ENCODE measurements around the gene RESP18. TPM values are rescaled to one million over a fixed set of nuclear protein-coding genes. Genes with fewer than 3 reads are reported as not detected.
A peak's percentile ranks its signal among the peaks of the same experiment; 100 is the strongest.

The RESP18 gene
- total and polyA plus RNA-seq, 4 donors: not detected

- Histone ChIP-seq H3K27ac (ENCODE audit: low read depth in 1 of 2, low read length in 1 of 2) (no peak overlapping the region), H3K36me3 (ENCODE audit: control insufficient read depth in 4 of 4, insufficient read depth in 4 of 4, low read length in 4 of 4) (peaks cover 0 to 2% (median 0%) of the 10 kb centered on the region in 4 donors), H3K9ac (ENCODE audit: insufficient read depth in 1 of 2, low read length in 2 of 2) (no peak overlapping the region), H3K4me1 (ENCODE audit: control insufficient read depth in 5 of 5, insufficient read depth in 5 of 5, low read length in 5 of 5) (peaks cover 0 to 9% (median 0%) of the 10 kb centered on the region in 5 donors), H3K9me3 (ENCODE audit: control insufficient read depth in 4 of 4, insufficient read depth in 3 of 4, low read length in 3 of 4) (peaks cover 0 to 2% (median 0%) of the 10 kb centered on the region in 4 donors), H3K27me3 (ENCODE audit: control insufficient read depth in 3 of 3, insufficient read depth in 3 of 3, low read length in 2 of 3) (peaks cover 0 to 30% (median 13%) of the 10 kb centered on the region in 3 donors), H3K4me3 (no peak overlapping the region)
- TF ChIP-seq CTCF (IDR thresholded peaks at IDR 0.05; ENCODE audit: control extremely low read depth, extremely low read depth): no peak
- WGBS, 2 donors: 48 to 54% methylated on average over 3 of the region's 3 CpGs
- DNase-seq (peak; percentile 40 to 74 (median 55)), ATAC-seq (ENCODE audit: insufficient read depth, low FRiP score) (peak; percentile 61)
Observed at GRCh38 chr2:219362524-219363164, 30.1 kb upstream of the RESP18 start.

- Histone ChIP-seq H3K9me3 (ENCODE audit: control insufficient read depth in 4 of 4, insufficient read depth in 3 of 4, low read length in 3 of 4) (peaks cover 0 to 2% (median 0%) of the 10 kb centered on the region in 4 donors), H3K9ac (ENCODE audit: insufficient read depth in 1 of 2, low read length in 2 of 2) (no peak overlapping the region), H3K27me3 (ENCODE audit: control insufficient read depth in 3 of 3, insufficient read depth in 3 of 3, low read length in 2 of 3) (peaks cover 0 to 35% (median 16%) of the 10 kb centered on the region in 3 donors), H3K27ac (ENCODE audit: low read depth in 1 of 2, low read length in 1 of 2) (no peak overlapping the region), H3K4me1 (ENCODE audit: control insufficient read depth in 5 of 5, insufficient read depth in 5 of 5, low read length in 5 of 5) (peaks cover 0 to 9% (median 0%) of the 10 kb centered on the region in 5 donors), H3K36me3 (ENCODE audit: control insufficient read depth in 4 of 4, insufficient read depth in 4 of 4, low read length in 4 of 4) (peaks cover 0 to 2% (median 0%) of the 10 kb centered on the region in 4 donors), H3K4me3 (no peak overlapping the region)
- no peak for ATAC-seq (ENCODE audit: insufficient read depth, low FRiP score)
- DNase-seq: no peak
- WGBS, 2 donors: 93 to 97% methylated on average over 5 of the region's 5 CpGs
- TF ChIP-seq CTCF (IDR thresholded peaks at IDR 0.05; ENCODE audit: control extremely low read depth, extremely low read depth): no peak
Observed at GRCh38 chr2:219362072-219362471, 29.5 kb upstream of the RESP18 start.

GRCh38 chr2:219358170-219359075, 25.9 kb upstream of the RESP18 start:
- WGBS, 2 donors: 4 to 5% methylated on average over 64 to 66 of the region's 66 CpGs
- DNase-seq: peak in 1 of 3 donors; percentile 13
- H3K4me3 ChIP-seq: no peak overlapping the region
- no peak overlapping the region for H3K9ac ChIP-seq (ENCODE audit: insufficient read depth in 1 of 2, low read length in 2 of 2)
- peaks cover 0 to 57% (median 20%) of the 10 kb centered on the region in 3 donors for H3K27me3 ChIP-seq (ENCODE audit: control insufficient read depth in 3 of 3, insufficient read depth in 3 of 3, low read length in 2 of 3)
- TF ChIP-seq CTCF (IDR thresholded peaks at IDR 0.05; ENCODE audit: control extremely low read depth, extremely low read depth): no peak
- no peak for ATAC-seq (ENCODE audit: insufficient read depth, low FRiP score)
- peaks cover 0 to 9% (median 0%) of the 10 kb centered on the region in 5 donors for H3K4me1 ChIP-seq (ENCODE audit: control insufficient read depth in 5 of 5, insufficient read depth in 5 of 5, low read length in 5 of 5)
- peaks cover 0 to 2% (median 0%) of the 10 kb centered on the region in 4 donors for H3K9me3 ChIP-seq (ENCODE audit: control insufficient read depth in 4 of 4, insufficient read depth in 3 of 4, low read length in 3 of 4)
- no peak overlapping the region for H3K27ac ChIP-seq (ENCODE audit: low read depth in 1 of 2, low read length in 1 of 2)
- H3K36me3 ChIP-seq (ENCODE audit: control insufficient read depth in 4 of 4, insufficient read depth in 4 of 4, low read length in 4 of 4): peaks cover 0 to 2% (median 0%) of the 10 kb centered on the region in 4 donors
